ENCODE data around the gene PDE4B. TPM values are rescaled to one million over a fixed set of nuclear protein-coding genes. Genes with fewer than 3 reads are reported as not detected.

The PDE4B gene
- total RNA-seq, 1 donor from 2014 or later = 0.29 TPM

DNA sequence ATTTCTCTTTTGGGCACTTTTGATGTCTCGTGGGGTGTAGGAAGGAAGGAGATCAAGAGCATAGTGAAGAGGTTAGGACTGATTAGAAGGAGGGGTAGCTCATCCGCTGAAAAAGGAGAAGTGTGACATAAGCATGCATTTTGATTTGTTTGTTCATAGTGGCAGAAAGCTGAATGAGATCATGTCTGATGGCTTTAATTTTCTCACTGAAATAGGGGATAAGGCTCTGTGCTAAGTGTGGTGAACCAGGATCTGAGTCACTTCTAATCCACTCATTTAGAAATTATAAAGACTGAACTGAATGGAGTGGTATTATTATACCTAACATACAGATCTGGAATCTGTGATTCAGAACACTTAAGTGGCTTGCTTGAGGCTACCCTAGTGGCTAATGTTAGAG, 344.5 kb downstream of the PDE4B start:
- H3K27ac Mint-ChIP-seq = no peak overlapping the region
- peaks cover 4% of the 10 kb centered on the region for H3K4me1 Mint-ChIP-seq (ENCODE audit: low read depth)
- H3K4me3 Mint-ChIP-seq (ENCODE audit: low read depth) = no peak overlapping the region
- no peaks in the 10 kb centered on the region for H3K27me3 Mint-ChIP-seq
- H3K9me3 Mint-ChIP-seq (ENCODE audit: low read depth) = no peaks in the 10 kb centered on the region
- TF ChIP-seq CTCF (IDR thresholded peaks at IDR 0.05; ENCODE audit: unreplicated experiment) = no peak
- no peaks in the 10 kb centered on the region for H3K36me3 Mint-ChIP-seq (ENCODE audit: insufficient read depth)
- no peak for DNase-seq (ENCODE audit: low spot score, unreplicated experiment)

GRCh38 chr1:66138613-66139012, 345.9 kb downstream of the PDE4B start:
- Mint-ChIP-seq H3K9me3 (ENCODE audit: low read depth) (no peaks in the 10 kb centered on the region), H3K27me3 (peaks cover 3% of the 10 kb centered on the region), H3K4me3 (ENCODE audit: low read depth) (no peak overlapping the region), H3K27ac (no peak overlapping the region), H3K4me1 (ENCODE audit: low read depth) (no peaks in the 10 kb centered on the region), H3K36me3 (ENCODE audit: insufficient read depth) (no peaks in the 10 kb centered on the region)
- no peak for TF ChIP-seq CTCF (IDR thresholded peaks at IDR 0.05; ENCODE audit: unreplicated experiment)
- DNase-seq (ENCODE audit: low spot score, unreplicated experiment) = no peak

DNA sequence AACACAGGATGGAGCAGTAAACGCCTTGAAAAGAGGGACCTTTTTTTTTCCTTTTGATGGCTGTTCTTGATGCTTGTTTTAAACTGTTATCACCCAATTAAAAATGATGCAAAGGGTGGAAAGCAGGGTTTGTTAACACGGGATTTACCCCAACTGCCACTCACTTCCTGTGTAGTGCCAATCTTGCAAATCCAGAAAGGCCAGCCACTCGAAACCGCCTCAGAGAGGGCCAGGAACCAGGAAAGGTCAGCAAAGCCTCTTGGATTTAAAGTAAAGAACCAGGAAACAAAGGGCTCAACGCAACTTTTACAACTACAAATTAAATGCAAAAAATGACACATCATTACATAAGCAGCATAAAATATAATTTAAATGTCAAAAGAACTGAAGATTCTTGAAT, 347.4 kb downstream of the PDE4B start:
- H3K4me3 Mint-ChIP-seq (ENCODE audit: low read depth) = no peak overlapping the region
- no peak for DNase-seq (ENCODE audit: low spot score, unreplicated experiment)

DNA sequence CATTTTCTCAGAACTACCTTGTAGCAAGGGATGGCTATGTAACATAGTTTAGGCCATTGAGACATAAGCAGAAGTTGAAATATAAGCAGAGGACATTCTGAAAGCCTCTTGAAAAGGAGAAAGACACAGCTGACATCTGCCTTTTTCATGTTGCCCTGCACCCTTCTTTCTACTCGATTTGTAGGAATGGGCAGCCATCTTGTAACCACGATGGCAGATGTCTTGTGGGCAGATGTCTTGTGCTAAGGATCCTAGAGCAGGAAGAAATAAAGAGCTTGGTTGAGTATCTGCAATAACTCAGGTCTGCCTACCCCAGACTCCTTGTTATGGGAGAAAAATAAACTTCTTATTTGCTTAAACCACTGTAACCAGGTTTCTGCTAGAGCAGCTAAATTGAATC, 351.0 kb downstream of the PDE4B start:
- H3K27me3 Mint-ChIP-seq = peaks cover 3% of the 10 kb centered on the region
- peaks cover 2% of the 10 kb centered on the region for H3K4me1 Mint-ChIP-seq (ENCODE audit: low read depth)
- no peak overlapping the region for H3K27ac Mint-ChIP-seq
- no peaks in the 10 kb centered on the region for H3K36me3 Mint-ChIP-seq (ENCODE audit: insufficient read depth)
- no peak for DNase-seq (ENCODE audit: low spot score, unreplicated experiment)
- TF ChIP-seq CTCF (IDR thresholded peaks at IDR 0.05; ENCODE audit: unreplicated experiment) = no peak
- H3K4me3 Mint-ChIP-seq (ENCODE audit: low read depth) = no peak overlapping the region
- no peaks in the 10 kb centered on the region for H3K9me3 Mint-ChIP-seq (ENCODE audit: low read depth)

More for the DNA sequence above, 347.4 kb downstream of the PDE4B start:
- no peaks in the 10 kb centered on the region for H3K4me1 Mint-ChIP-seq (ENCODE audit: low read depth)
- peaks cover 3% of the 10 kb centered on the region for H3K27me3 Mint-ChIP-seq
- TF ChIP-seq CTCF (IDR thresholded peaks at IDR 0.05; ENCODE audit: unreplicated experiment) = no peak
- no peak overlapping the region for H3K27ac Mint-ChIP-seq
- no peaks in the 10 kb centered on the region for H3K36me3 Mint-ChIP-seq (ENCODE audit: insufficient read depth)
- H3K9me3 Mint-ChIP-seq (ENCODE audit: low read depth) = no peaks in the 10 kb centered on the region

DNA sequence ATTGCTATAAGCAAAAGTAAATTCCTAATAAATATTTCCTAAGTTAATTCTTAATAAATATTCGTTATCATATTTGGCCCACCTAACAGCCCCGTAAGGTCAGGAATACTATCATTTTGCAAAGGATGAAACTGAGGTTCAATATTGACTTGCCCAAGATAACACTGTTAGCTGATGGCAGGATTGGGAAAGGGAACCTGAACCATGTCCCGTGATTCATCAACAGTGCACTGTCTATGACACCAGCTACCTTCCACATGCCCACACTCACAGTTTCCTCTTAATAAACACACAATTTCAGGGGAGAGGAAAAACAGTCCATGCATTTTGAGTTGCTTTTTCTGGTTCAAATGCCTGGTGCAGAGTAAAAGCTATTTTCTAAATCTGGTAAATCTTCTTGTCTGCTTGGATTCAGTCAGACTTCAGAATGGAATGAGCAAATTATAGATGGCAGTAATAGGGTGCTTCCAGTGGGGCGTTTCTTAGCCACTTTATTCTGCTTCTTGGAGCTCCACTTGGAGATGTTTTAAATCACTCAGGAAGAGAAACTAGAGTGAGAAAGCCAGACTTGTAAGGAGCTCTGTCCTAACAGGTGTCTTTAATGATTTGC, 354.6 kb downstream of the PDE4B start:
- H3K36me3 Mint-ChIP-seq (ENCODE audit: insufficient read depth) = no peaks in the 10 kb centered on the region
- DNase-seq (ENCODE audit: low spot score, unreplicated experiment) = no peak
- peaks cover 4% of the 10 kb centered on the region for H3K4me1 Mint-ChIP-seq (ENCODE audit: low read depth)
- no peak overlapping the region for H3K4me3 Mint-ChIP-seq (ENCODE audit: low read depth)
- H3K27ac Mint-ChIP-seq = no peak overlapping the region
- no peak for TF ChIP-seq CTCF (IDR thresholded peaks at IDR 0.05; ENCODE audit: unreplicated experiment)
- H3K27me3 Mint-ChIP-seq = peaks cover 3% of the 10 kb centered on the region
- H3K9me3 Mint-ChIP-seq (ENCODE audit: low read depth) = no peaks in the 10 kb centered on the region

Measured in progenitor cell of endocrine pancreas (in vitro differentiated cells).